ENCODE data around the gene RXFP1. TPM values are rescaled to one million over a fixed set of nuclear protein-coding genes. Genes with fewer than 3 reads are reported as not detected.

Gene RXFP1
- polyA plus RNA-seq, 1 donor from 2014 or later: 0.12 TPM

- Histone ChIP-seq H3K9me2 (ENCODE audit: insufficient read depth, low read length) (no peaks in the 10 kb centered on the region), H3K4me3 (ENCODE audit: low read length) (no peak overlapping the region), H4K20me1 (ENCODE audit: insufficient read depth) (no peaks in the 10 kb centered on the region), H2AFZ (ENCODE audit: low read depth, low read length) (no peak overlapping the region), H3K27ac (ENCODE audit: low read length) (no peak overlapping the region), H3K4me2 (ENCODE audit: low read length) (no peak overlapping the region), H3K36me3 (ENCODE audit: insufficient read depth, low read length) (no peaks in the 10 kb centered on the region), H3F3A (ENCODE audit: insufficient read depth, low read length, poor library complexity, severe bottlenecking) (no peaks in the 10 kb centered on the region), H3K79me2 (replicated peaks; ENCODE audit: insufficient read depth, low read length) (no peaks in the 10 kb centered on the region), H3K27me3 (ENCODE audit: insufficient read depth, low read depth, low read length) (no peaks in the 10 kb centered on the region), H3K9me3 (ENCODE audit: low read length) (no peaks in the 10 kb centered on the region), H3K9ac (ENCODE audit: low read length) (no peak overlapping the region)
- TF ChIP-seq SMC3 (conservative IDR thresholded peaks at IDR 0.05; ENCODE audit: poor library complexity) (no peak), TAF1 (IDR thresholded peaks at IDR 0.05; ENCODE audit: low read depth) (no peak), EP300 (conservative IDR thresholded peaks at IDR 0.05; ENCODE audit: poor library complexity, severe bottlenecking) (no peak), EZH2 (IDR thresholded peaks at IDR 0.05; ENCODE audit: borderline replicate concordance, insufficient read depth, low read length, poor library complexity, severe bottlenecking) (no peak), RAD21 (conservative IDR thresholded peaks at IDR 0.05) (no peak), REST (IDR thresholded peaks at IDR 0.05; ENCODE audit: borderline replicate concordance) (no peak), MXI1 (conservative IDR thresholded peaks at IDR 0.05; ENCODE audit: poor library complexity, severe bottlenecking) (no peak), POLR2AphosphoS5 (IDR thresholded peaks at IDR 0.05) (no peak), CTCF (IDR thresholded peaks at IDR 0.05; ENCODE audit: poor library complexity, severe bottlenecking) (no peak)
Measured at GRCh38 chr4:158688813-158689212, 167.1 kb downstream of the RXFP1 start.

Small RNA genes within 50 kb of the gene (small RNA-seq; reads per million reads assigned to genes)
- 0 to 0.41 (median 0.10) reads per million in 3 experiments for gene RF00012

Other genes with a start within 250 kb of the RXFP1 start
- 13.5 and 22.9 TPM in 2 replicates for gene C4orf46, start 150.0 kb downstream of the RXFP1 start, polyA plus RNA-seq
- 24.9 and 45.1 TPM in 2 replicates for gene ETFDH, start 150.4 kb downstream of the RXFP1 start, polyA plus RNA-seq
- gene PPID, start 201.5 kb downstream of the RXFP1 start, polyA plus RNA-seq: 45.7 and 65.2 TPM in 2 replicates
- gene FNIP2, start 247.1 kb downstream of the RXFP1 start, polyA plus RNA-seq: 51.7 and 54.6 TPM in 2 replicates

Measured in neural cell (in vitro differentiated cells).